K562 (cell line): ENCODE measurements around the gene PGS1. TPM values are rescaled to one million over a fixed set of nuclear protein-coding genes. Genes with fewer than 3 reads are reported as not detected.

ENCODE experiments used
- ATAC-seq: fragments of 200-7000 bp; cut with Tn5 transposase; 3 replicates; pipeline ENCODE4 v1.9.1; 2020; ENCODE audit warnings: moderate library complexity
- BruUV-seq: library from RNA; stranded (reverse); fragments of 400-500 nt; replicated peaks from 2 replicates; lab custom pipeline; 2021; lab: Mats Ljungman, UMichigan
- CTCF ChIA-PET: fragments of 300-600 bp; formaldehyde crosslinking; extraction: SDS; loops from one replicate; lab custom pipeline; 2021; ENCODE audit warnings: low intra/inter-chr PET ratio; lab: Yijun Ruan, JAX
- POLR2A ChIA-PET: fragments of 300-600, 350-650 bp; sonication (Branson Sonifier 250); formaldehyde crosslinking; extraction: SDS; loops from one replicate; lab custom pipeline; 2021; ENCODE audit warnings: antibody characterized with exemption, inconsistent platforms; lab: Yijun Ruan, JAX
- DNase-seq, 4 experiments: peaks; one replicate each; pipeline versions ENCODE4 v3.0.0 to v3.0.0-alpha.2; 2011 to 2018; ENCODE audit warnings: low spot score in 3 of 4, mixed read lengths in 3 of 4; ENCODE audit errors: extremely low read depth in 1 of 4
- FAIRE-seq: peaks from 2 replicates; lab custom pipeline; 2011; peaks lifted over from hg19 to GRCh38; lab: Jason Lieb, UNC
- H2AFZ ChIP-seq: 2 replicates; pipeline ENCODE4 v1.6.0; 2011; ENCODE audit warnings: low read depth, low read length, control low read depth, inconsistent platforms
- H3K27ac ChIP-seq: fragments of 200-600 bp; 3 replicates; pipeline ENCODE4 v1.8.0; 2011; ENCODE audit warnings: low read depth, mild to moderate bottlenecking, control low read depth, inconsistent platforms, low read length, moderate library complexity, mixed read lengths; ENCODE audit errors: extremely low read depth
- H3K27me3 ChIP-seq, 2 experiments: fragments of 300-600 bp in 1 of 2; 2 replicates in 1 of 2; 3 replicates in 1 of 2; pipeline versions ENCODE4 v1.6.0 to v1.8.0; 2011; ENCODE audit warnings: inconsistent platforms in 2 of 2, low read length in 2 of 2, mild to moderate bottlenecking in 1 of 2, mixed read lengths in 1 of 2, moderate library complexity in 1 of 2; ENCODE audit not compliant: control insufficient read depth in 2 of 2, insufficient read depth in 2 of 2
- H3K36me3 ChIP-seq: fragments of 300-600 bp; 3 replicates; pipeline ENCODE4 v1.8.0; 2011; ENCODE audit warnings: mild to moderate bottlenecking, low read length, inconsistent platforms; ENCODE audit not compliant: control insufficient read depth, insufficient read depth
- H3K4me1 ChIP-seq, 2 experiments: fragments of 200-600 bp in 1 of 2; replicated peaks in 1 of 2; 2 replicates in 1 of 2; 3 replicates in 1 of 2; pipeline versions ENCODE4 v1.5.1 to v1.8.0; 2011; ENCODE audit warnings: inconsistent platforms in 2 of 2, low read length in 2 of 2, mild to moderate bottlenecking in 1 of 2, mixed read lengths in 1 of 2, moderate library complexity in 1 of 2; ENCODE audit not compliant: control insufficient read depth in 2 of 2, insufficient read depth in 2 of 2
- H3K4me2 ChIP-seq: 2 replicates; pipeline ENCODE4 v1.6.1; 2011; ENCODE audit warnings: low read length, control low read depth, inconsistent platforms, mixed read lengths; ENCODE audit not compliant: insufficient read depth
- H3K4me3 ChIP-seq: fragments of 200-600 bp; sonication (generic), shearing (Covaris generic); 2 replicates; pipeline ENCODE4 v1.5.1; 2016; ENCODE audit warnings: control low read depth, inconsistent platforms
- H3K79me2 ChIP-seq: fragments of 200-600 bp; 3 replicates; pipeline ENCODE4 v1.8.0; 2011; ENCODE audit warnings: low read length, inconsistent platforms; ENCODE audit not compliant: control insufficient read depth, insufficient read depth
- H3K9ac ChIP-seq, 2 experiments: 2 replicates each; pipeline versions ENCODE4 v1.6.0 to v1.6.1; 2011; ENCODE audit warnings: low read depth in 2 of 2, low read length in 2 of 2, control low read depth in 1 of 2, inconsistent platforms in 1 of 2, mild to moderate bottlenecking in 1 of 2, mixed read lengths in 1 of 2; ENCODE audit not compliant: insufficient read depth in 1 of 2
- H3K9me1 ChIP-seq: one replicate; pipeline ENCODE4 v1.6.0; 2011; ENCODE audit warnings: inconsistent platforms, mild to moderate bottlenecking, low read length, moderate library complexity; ENCODE audit not compliant: control insufficient read depth, insufficient read depth
- H3K9me3 ChIP-seq: replicated peaks from 2 replicates; pipeline ENCODE4 v1.5.1; 2011; ENCODE audit warnings: low read depth, low read length, inconsistent platforms; ENCODE audit not compliant: control insufficient read depth, insufficient read depth
- H4K20me1 ChIP-seq: replicated peaks from 2 replicates; pipeline ENCODE4 v1.6.1; 2011; ENCODE audit warnings: low read length, inconsistent platforms, mixed read lengths; ENCODE audit not compliant: control insufficient read depth, insufficient read depth
- ARNT ChIP-seq, 2 experiments: fragments of 450-650 bp; IDR thresholded peaks; 2 replicates each; pipeline ENCODE4 v1.6.1; 2016; ENCODE audit warnings: mild to moderate bottlenecking in 1 of 2
- ESRRA ChIP-seq: fragments of 450-650 bp; IDR thresholded peaks from 2 replicates; pipeline ENCODE4 v1.6.1; 2014; ENCODE audit warnings: low read depth, mild to moderate bottlenecking, moderate library complexity, borderline replicate concordance
- HCFC1 ChIP-seq: IDR thresholded peaks from 2 replicates; pipeline ENCODE4 v1.6.1; 2012; ENCODE audit warnings: low read depth, low read length, improper control_type of control experiment
- HDAC3 ChIP-seq: fragments of 450-650 bp; IDR thresholded peaks from 2 replicates; pipeline ENCODE4 v1.6.1; 2018; ENCODE audit warnings: borderline replicate concordance, mild to moderate bottlenecking, moderate library complexity; ENCODE audit not compliant: partially characterized antibody
- MECOM ChIP-seq: fragments of 250-450 bp; sonication (Bioruptor Pico); IDR thresholded peaks from 2 replicates; pipeline ENCODE4 v1.8.0; 2022; ENCODE audit warnings: inconsistent platforms
- MYBL2 ChIP-seq, 2 experiments: fragments of 450-650 bp in 1 of 2; sonication (generic) in 1 of 2; formaldehyde crosslinking in 1 of 2; IDR thresholded peaks; 2 replicates each; pipeline versions ENCODE4 v1.6.1 to v1.8.1; 2017 to 2022; ENCODE audit warnings: borderline replicate concordance in 1 of 2, inconsistent platforms in 1 of 2, low read depth in 1 of 2, mild to moderate bottlenecking in 1 of 2, missing genetic modification reagents in 1 of 2, moderate library complexity in 1 of 2
- NCOR1 ChIP-seq: fragments of 450-650 bp; IDR thresholded peaks from 2 replicates; pipeline ENCODE4 v1.6.1; 2016; ENCODE audit warnings: mild to moderate bottlenecking, moderate library complexity
- NUFIP1 ChIP-seq: fragments of 450-650 bp; IDR thresholded peaks from 2 replicates; pipeline ENCODE4 v1.6.1; 2018; ENCODE audit not compliant: partially characterized antibody
- RBM39 ChIP-seq: fragments of 200-400 bp; formaldehyde crosslinking; optimal IDR thresholded peaks from 2 replicates; pipeline ENCODE3; 2018; ENCODE audit warnings: low read depth, low read length
- SMAD1 ChIP-seq: fragments of 150-350 bp; IDR thresholded peaks from 2 replicates; pipeline ENCODE4 v1.6.1; 2014; ENCODE audit warnings: low read length, low read depth; ENCODE audit not compliant: partially characterized antibody
- SUPT5H ChIP-seq: fragments of 450-650 bp; IDR thresholded peaks from 2 replicates; pipeline ENCODE4 v1.6.1; 2016
- TAF15 ChIP-seq: fragments of 200-400 bp; formaldehyde crosslinking; IDR thresholded peaks from 2 replicates; pipeline ENCODE4 v1.6.1; 2017; ENCODE audit warnings: mild to moderate bottlenecking, low read depth, low read length, moderate library complexity
- TRIM24 ChIP-seq, 2 experiments: fragments of 450-650 bp; IDR thresholded peaks; 2 replicates each; pipeline ENCODE4 v1.6.1; 2016
- YBX1 ChIP-seq: fragments of 450-650 bp; IDR thresholded peaks from 2 replicates; pipeline ENCODE4 v1.7.1; 2016; ENCODE audit warnings: mild to moderate bottlenecking
- ZBED1 ChIP-seq: IDR thresholded peaks from 2 replicates; pipeline ENCODE4 v1.6.1; 2014
- ZNF282 ChIP-seq: sonication (generic); formaldehyde crosslinking; IDR thresholded peaks from 2 replicates; pipeline ENCODE4 v1.8.1; 2023; ENCODE audit warnings: missing genetic modification reagents
- ZNF785 ChIP-seq: fragments of 250-450 bp; sonication (Bioruptor Pico); IDR thresholded peaks from 2 replicates; pipeline ENCODE4 v1.4.0; 2020; ENCODE audit warnings: mild to moderate bottlenecking
- WGBS: fragments of 100-300 bp; shearing (Covaris generic); methylation state at CpG from one replicate; pipeline ENCODE4 v1.1.6; 2016; ENCODE audit warnings: low coverage, mixed read lengths; ENCODE audit not compliant: insufficient coverage; ENCODE audit errors: missing lambda C conversion rate; 5-methylcytosine and 5-hydroxymethylcytosine counted together
- in situ Hi-C: fragments of 300-500 bp; cut with MboI; formaldehyde crosslinking; loops from 4 replicates; pipeline ENCODE4 v1.15.0; 2018; ENCODE audit warnings: inconsistent platforms, mixed read lengths
- intact Hi-C: fragments of 100-400 bp; cut with micrococcal nuclease; formaldehyde crosslinking; loops from 2 replicates; pipeline ENCODE4 v1.14.2; 2022
- polyA plus RNA-seq, 8 experiments: library from polyadenylated mRNA; depleted of rRNA in 4 of 8; stranded (reverse) in 5 of 8; unstranded in 3 of 8; fragments of >200 nt; fragmentation: Nextera tagmentation in 2 of 8; fragmentation: Illumina TruSeq in 1 of 8; extraction: Ambion mirVana in 2 of 8; extraction: Trizol in 1 of 8; gene quantifications; 2 replicates each; pipeline versions ENCODE4 v1.2.1 to v1.2.3, GENCODE V29; 2011 to 2014; ENCODE audit warnings: inconsistent platforms in 1 of 8, missing spikeins in 1 of 8
- total RNA-seq, 7 experiments: library from RNA; depleted of rRNA in 6 of 7; stranded (reverse); fragments of >200 nt in 6 of 7; fragmentation: Illumina TruSeq in 2 of 7; extraction: Trizol in 2 of 7; gene quantifications; 2 replicates each; pipeline versions ENCODE4 v1.2.1 to v1.2.3, GENCODE V29; 2011 to 2021; ENCODE audit warnings: low replicate concordance in 1 of 7
- TF ChIP-seq, protein P1 (sequence below): IDR thresholded peaks from 2 replicates; pipeline ENCODE4 v1.6.1; 2014; ENCODE audit warnings: antibody characterized with exemption
- TF ChIP-seq, protein P2 (sequence below), 2 experiments: fragments of 250-450 bp in 1 of 2; fragments of 450-650 bp in 1 of 2; sonication (Bioruptor Pico) in 1 of 2; IDR thresholded peaks; 2 replicates each; pipeline versions ENCODE4 v1.6.1 to v1.8.0; 2016 to 2021; ENCODE audit warnings: mild to moderate bottlenecking in 2 of 2, moderate library complexity in 2 of 2, missing compliant biosample characterization in 1 of 2, missing genetic modification characterization in 1 of 2
- TF ChIP-seq, protein P3 (sequence below): fragments of 450-650 bp; formaldehyde crosslinking; IDR thresholded peaks from 2 replicates; pipeline ENCODE4 v1.4.0; 2022; ENCODE audit warnings: missing genetic modification characterization

Gene PGS1
- total and polyA plus RNA-seq, 9 of the 15 experiments (the other 6 are each of a cell fraction or from before 2014, with no cell fraction given) = 1.3 to 39.4 (median 22.3) TPM

DNA sequence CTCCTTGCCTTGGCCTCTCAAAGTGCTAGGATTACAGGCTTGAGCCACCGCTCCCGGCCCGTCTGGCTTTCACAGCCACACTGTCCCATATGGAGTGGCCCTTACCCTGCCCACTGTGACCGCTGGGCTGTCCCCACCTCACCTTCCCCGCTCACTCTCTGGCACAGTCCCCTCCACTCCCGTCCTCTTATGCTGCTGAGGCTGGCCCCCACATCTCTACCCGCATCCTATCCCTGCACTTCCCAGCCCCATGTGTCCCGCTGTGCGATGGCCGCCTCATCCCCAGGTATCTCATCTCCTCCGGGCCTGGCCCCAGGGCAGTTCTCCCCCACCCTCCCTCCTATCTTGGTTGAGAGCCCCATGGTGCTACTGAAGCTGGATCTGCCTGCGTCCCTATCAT is 93.2 kb downstream of the PGS1 start:
- peaks cover 73 to 81% of the 10 kb centered on the region in 2 experiments for H3K27me3 ChIP-seq
- CTCF ChIA-PET = no interaction called here
- DNase-seq (no peak), ATAC-seq (no peak; the same call in 2 of the 3 replicates)
- intact Hi-C loops (no loop called here), in situ Hi-C loops (no loop called here)
- H3K79me2 ChIP-seq = no peaks in the 10 kb centered on the region
- H3K36me3 ChIP-seq = no peaks in the 10 kb centered on the region
- WGBS = 6% methylated on average over 12 of the region's 12 CpGs
- no TSS peak for BruUV-seq
- H4K20me1 ChIP-seq = 0 out of 2 replicates have a peak, but pooled peaks cover 14% of the 10 kb centered on the region
- no peak overlapping the region for H3K27ac ChIP-seq
- H3K4me2 ChIP-seq = no peak overlapping the region
- peaks cover 0 to 5% of the 10 kb centered on the region in 2 experiments; a peak in 2 of 5 replicates for H3K4me1 ChIP-seq
- H3K9me3 ChIP-seq = no peaks in the 10 kb centered on the region
- TF ChIP-seq ESRRA = no peak
- no peak for TF ChIP-seq TRIM24 (IDR thresholded peaks at IDR 0.05)
- TF ChIP-seq ARNT (IDR thresholded peaks at IDR 0.05) = no peak
- no peak for TF ChIP-seq NUFIP1
- no peak for TF ChIP-seq SUPT5H
- no peak for TF ChIP-seq SMAD1
- no peak for TF ChIP-seq ZBED1
- TF ChIP-seq MYBL2 (IDR thresholded peaks at IDR 0.05; ENCODE audit: low read depth) = no peak
- TF ChIP-seq MYBL2 (CRISPR knock-in tag; IDR thresholded peaks at IDR 0.05; ENCODE audit: borderline replicate concordance) = no peak
- no peak for TF ChIP-seq NCOR1
- no peak for TF ChIP-seq HCFC1
- no peak for TF ChIP-seq MECOM (CRISPR knock-in tag)
- TF ChIP-seq, protein P1, sequence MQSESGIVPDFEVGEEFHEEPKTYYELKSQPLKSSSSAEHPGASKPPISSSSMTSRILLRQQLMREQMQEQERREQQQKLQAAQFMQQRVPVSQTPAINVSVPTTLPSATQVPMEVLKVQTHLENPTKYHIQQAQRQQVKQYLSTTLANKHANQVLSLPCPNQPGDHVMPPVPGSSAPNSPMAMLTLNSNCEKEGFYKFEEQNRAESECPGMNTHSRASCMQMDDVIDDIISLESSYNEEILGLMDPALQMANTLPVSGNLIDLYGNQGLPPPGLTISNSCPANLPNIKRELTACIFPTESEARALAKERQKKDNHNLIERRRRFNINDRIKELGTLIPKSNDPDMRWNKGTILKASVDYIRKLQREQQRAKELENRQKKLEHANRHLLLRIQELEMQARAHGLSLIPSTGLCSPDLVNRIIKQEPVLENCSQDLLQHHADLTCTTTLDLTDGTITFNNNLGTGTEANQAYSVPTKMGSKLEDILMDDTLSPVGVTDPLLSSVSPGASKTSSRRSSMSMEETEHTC = no peak
- no peak for TF ChIP-seq ZNF282 (CRISPR knock-in tag)
- TF ChIP-seq, protein P2, sequence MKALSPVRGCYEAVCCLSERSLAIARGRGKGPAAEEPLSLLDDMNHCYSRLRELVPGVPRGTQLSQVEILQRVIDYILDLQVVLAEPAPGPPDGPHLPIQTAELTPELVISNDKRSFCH (CRISPR knock-in tag; IDR thresholded peaks at IDR 0.05) = no peak
- TF ChIP-seq, protein P2 (tag; IDR thresholded peaks at IDR 0.05) = no peak
- no peak for TF ChIP-seq TAF15
- TF ChIP-seq, protein P3, sequence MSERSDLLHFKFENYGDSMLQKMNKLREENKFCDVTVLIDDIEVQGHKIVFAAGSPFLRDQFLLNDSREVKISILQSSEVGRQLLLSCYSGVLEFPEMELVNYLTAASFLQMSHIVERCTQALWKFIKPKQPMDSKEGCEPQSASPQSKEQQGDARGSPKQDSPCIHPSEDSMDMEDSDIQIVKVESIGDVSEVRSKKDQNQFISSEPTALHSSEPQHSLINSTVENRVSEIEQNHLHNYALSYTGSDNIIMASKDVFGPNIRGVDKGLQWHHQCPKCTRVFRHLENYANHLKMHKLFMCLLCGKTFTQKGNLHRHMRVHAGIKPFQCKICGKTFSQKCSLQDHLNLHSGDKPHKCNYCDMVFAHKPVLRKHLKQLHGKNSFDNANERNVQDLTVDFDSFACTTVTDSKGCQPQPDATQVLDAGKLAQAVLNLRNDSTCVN (CRISPR knock-in tag) = no peak
- no peak for TF ChIP-seq RBM39
- TF ChIP-seq YBX1 = no peak
- no peak for TF ChIP-seq HDAC3
- no peak for TF ChIP-seq ZNF785 (CRISPR knock-in tag)
- TF ChIP-seq, all 486 proteins: peak for 0
- H3K9me1 ChIP-seq = peaks cover 2% of the 10 kb centered on the region
- no peak overlapping the region for H3K4me3 ChIP-seq
- H2AFZ ChIP-seq = no peak overlapping the region
- no peak overlapping the region for H3K9ac ChIP-seq
- POLR2A ChIA-PET = interaction anchor here (0.9 to 1.0 kb wide), 2 partner anchors 10 to 18 kb away, joined by 3 to 4 read pairs; no protein-coding TSS in a partner anchor
- no peak for FAIRE-seq
